ENCODE data around the gene ABI3.

Gene ABI3

DNA sequence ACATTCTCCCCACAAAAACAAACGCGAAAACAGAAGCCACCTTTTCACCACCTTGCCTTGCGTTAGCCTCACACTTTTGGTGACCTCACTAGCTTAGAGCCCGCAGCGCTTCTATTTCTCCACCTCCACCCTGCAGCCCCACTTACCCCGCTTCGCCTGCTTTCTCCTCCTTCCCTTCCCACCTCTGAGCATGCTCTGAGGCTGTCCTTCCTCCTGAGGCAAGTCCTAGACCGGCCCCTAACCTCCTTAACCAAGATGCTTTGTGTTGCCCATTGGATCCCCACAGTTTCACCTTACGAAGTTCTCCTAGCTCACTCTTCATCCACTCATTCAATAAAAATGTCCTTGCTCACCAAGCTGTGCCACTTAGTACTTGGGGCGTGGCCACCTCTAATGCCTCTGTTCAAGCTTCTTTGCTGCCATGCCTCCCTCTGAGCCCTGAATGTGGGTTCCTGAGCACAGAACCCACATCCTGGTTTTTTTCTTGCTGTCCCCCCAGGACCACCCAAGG, 1.4 kb upstream of the ABI3 start:
- H3K4me1 ChIP-seq, result peaks cover 58 to 83% (median 63%) of the 10 kb centered on the region in 10 experiments
- TF ChIP-seq Cebpa-rat (IDR thresholded peaks at IDR 0.05), result no peak
- no peaks in the 10 kb centered on the region for H3K27me3 ChIP-seq
- H3K27ac ChIP-seq, result peak overlapping the region in 5 of 11 experiments; percentile 67 to 80 (median 77); a peak in 14 of 22 replicates
- H4K20me1 ChIP-seq, result no peaks in the 10 kb centered on the region
- peak overlapping the region in 2 of 10 experiments; percentile 65 to 70; a peak in 2 of 20 replicates for H3K4me3 ChIP-seq
- no peak overlapping the region; a peak in 2 of 22 replicates for H3K9ac ChIP-seq
- no peaks in the 10 kb centered on the region; a peak in 1 of 22 replicates for H3K36me3 ChIP-seq
- peak overlapping the region; percentile 79 to 99 (median 95) for H3K4me2 ChIP-seq
- no peaks in the 10 kb centered on the region for H3K9me3 ChIP-seq (replicated peaks in 1 of 11)

DNA sequence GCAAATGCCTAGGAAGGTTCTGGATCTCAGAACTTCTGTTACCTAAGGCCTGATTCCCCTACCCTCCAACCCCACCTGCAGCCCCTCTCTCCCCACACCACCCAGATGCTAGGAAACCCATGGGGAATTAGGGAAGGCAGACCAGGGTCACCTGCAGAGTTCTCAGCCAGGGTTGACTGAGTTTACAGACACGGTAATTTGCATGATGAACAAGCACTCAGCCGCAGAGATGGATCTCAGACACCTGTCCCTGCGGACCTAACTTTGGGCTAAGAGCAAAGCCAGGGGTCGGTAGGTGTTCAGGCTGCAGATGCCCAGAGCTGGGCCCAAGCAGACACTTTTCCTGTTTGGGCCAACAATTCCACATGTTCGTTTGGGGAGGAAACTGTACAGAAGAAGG, 2.9 kb downstream of the ABI3 start:
- TF ChIP-seq Cebpa-rat (IDR thresholded peaks at IDR 0.05), result no peak
- H3K36me3 ChIP-seq, result peaks cover 0 to 4% (median 0%) of the 10 kb centered on the region in 11 experiments; a peak in 1 of 22 replicates
- H3K4me3 ChIP-seq, result no peak overlapping the region; a peak in 1 of 20 replicates
- H3K9me3 ChIP-seq (replicated peaks in 1 of 11), result no peaks in the 10 kb centered on the region
- peaks cover 97 to 100% (median 100%) of the 10 kb centered on the region in 10 experiments for H3K4me1 ChIP-seq
- no peak overlapping the region for H3K27ac ChIP-seq
- no peaks in the 10 kb centered on the region for H3K27me3 ChIP-seq
- H4K20me1 ChIP-seq, result no peaks in the 10 kb centered on the region
- H3K9ac ChIP-seq, result no peak overlapping the region
- peak overlapping the region; percentile 79 to 99 (median 95) for H3K4me2 ChIP-seq

DNA sequence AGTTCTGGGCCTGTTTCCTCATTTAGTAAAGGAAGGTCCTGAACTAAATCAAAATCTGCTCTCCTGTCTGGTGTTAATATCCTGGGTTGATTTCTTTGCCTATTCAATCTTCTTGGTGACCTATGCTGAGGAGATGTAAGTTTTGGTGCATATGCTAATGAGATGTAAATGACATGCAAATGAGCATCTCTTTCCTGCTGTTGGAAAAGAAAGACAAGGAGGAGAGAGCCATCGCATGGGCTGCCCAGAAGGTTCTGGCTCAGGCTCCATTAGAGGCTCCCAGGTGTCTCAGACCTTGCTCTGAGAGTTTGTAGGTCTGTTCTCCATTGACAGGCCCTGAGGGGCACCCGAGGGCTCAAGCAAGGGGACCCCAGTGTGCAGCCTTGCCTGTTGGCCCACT, 3.3 kb downstream of the ABI3 start:
- H3K9me3 ChIP-seq (replicated peaks in 1 of 11), result no peaks in the 10 kb centered on the region
- H3K27ac ChIP-seq, result 0 out of 22 replicates have a peak overlapping the region, but pooled peaks of 1 of the 11 experiments have one; percentile 6
- H3K9ac ChIP-seq, result no peak overlapping the region
- no peak overlapping the region for H3K4me3 ChIP-seq
- no peaks in the 10 kb centered on the region for H3K27me3 ChIP-seq
- H3K36me3 ChIP-seq, result peaks cover 0 to 4% (median 0%) of the 10 kb centered on the region in 11 experiments; a peak in 1 of 22 replicates
- peak overlapping the region; percentile 79 to 99 (median 95) for H3K4me2 ChIP-seq
- H3K4me1 ChIP-seq, result peaks cover 99 to 100% (median 100%) of the 10 kb centered on the region in 10 experiments
- no peaks in the 10 kb centered on the region for H4K20me1 ChIP-seq
- TF ChIP-seq Cebpa-rat (IDR thresholded peaks at IDR 0.05), result no peak

DNA sequence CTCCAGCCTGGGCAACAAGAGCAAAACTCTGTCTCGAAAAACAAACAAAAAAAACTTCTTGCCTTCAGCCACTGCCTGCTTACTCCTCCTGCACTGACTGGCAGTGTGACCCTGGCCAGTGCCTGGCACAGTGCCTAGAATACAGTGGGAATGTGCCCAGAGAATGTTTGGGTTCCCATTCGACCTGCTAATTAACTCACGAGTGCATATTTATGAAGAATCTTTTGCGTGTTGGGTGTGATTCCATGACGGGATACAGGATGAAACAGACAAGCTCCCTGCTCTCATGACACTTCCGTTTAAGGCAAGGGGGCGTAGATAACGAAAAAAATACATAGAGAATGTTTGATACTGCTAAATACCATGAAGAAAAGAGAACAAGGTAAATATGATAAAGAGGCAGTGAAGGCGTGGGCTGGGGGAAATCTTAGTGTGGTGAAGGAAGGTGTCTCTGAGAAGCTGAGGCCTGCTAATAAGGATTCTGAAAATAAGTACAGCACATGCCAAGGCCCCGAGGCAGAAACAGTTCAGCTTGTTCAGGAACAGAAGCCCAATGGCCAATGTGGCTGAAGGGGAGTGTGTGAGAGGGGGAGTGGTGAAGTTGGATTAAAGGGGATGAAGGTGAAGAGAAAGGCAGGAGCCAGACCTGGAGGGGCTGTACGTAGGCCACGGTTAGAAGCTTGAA, 4.3 kb downstream of the ABI3 start:
- Histone ChIP-seq H3K4me2 (peak overlapping the region; percentile 86 to 99 (median 95); a peak in 17 of 22 replicates), H3K36me3 (peaks cover 0 to 9% (median 0%) of the 10 kb centered on the region in 11 experiments; a peak in 4 of 22 replicates), H3K4me1 (peaks cover 98 to 100% (median 100%) of the 10 kb centered on the region in 10 experiments), H3K9ac (peak overlapping the region in 2 of 11 experiments; percentile 3 to 28; a peak in 2 of 22 replicates), H3K27ac (peak overlapping the region in 5 of 11 experiments; percentile 55 to 90 (median 89); a peak in 6 of 22 replicates), H3K9me3 (replicated peaks in 1 of 11) (no peaks in the 10 kb centered on the region), H4K20me1 (no peaks in the 10 kb centered on the region), H3K4me3 (no peak overlapping the region), H3K27me3 (no peaks in the 10 kb centered on the region)
- no peak for TF ChIP-seq Cebpa-rat (IDR thresholded peaks at IDR 0.05)

DNA sequence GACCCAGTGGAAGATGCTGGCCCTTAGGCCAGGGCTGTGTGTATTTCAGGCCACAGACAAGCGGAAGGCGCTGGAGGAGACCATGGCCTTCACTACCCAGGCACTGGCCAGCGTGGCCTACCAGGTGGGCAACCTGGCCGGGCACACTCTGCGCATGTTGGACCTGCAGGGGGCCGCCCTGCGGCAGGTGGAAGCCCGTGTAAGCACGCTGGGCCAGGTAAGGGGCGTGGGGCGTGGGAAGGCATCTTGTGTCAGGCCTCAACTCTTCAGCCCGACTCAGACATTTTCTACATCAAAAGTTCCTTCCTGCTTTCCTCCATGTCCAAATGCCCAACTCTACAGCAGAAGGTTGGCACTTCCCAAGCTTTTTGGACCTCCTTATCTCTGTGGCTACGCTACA, 6.0 kb downstream of the ABI3 start:
- peak overlapping the region in 10 of 11 experiments; percentile 8 to 90 (median 65); a peak in 18 of 22 replicates for H3K27ac ChIP-seq
- H3K9me3 ChIP-seq (replicated peaks in 1 of 11), result no peaks in the 10 kb centered on the region
- peaks cover 0 to 2% (median 0%) of the 10 kb centered on the region in 11 experiments; a peak in 4 of 22 replicates for H3K27me3 ChIP-seq
- TF ChIP-seq Cebpa-rat (IDR thresholded peaks at IDR 0.05), result no peak
- H4K20me1 ChIP-seq, result no peaks in the 10 kb centered on the region
- peak overlapping the region in 5 of 10 experiments; percentile 6 to 36 (median 27); a peak in 4 of 20 replicates for H3K4me3 ChIP-seq
- peaks cover 81 to 90% (median 89%) of the 10 kb centered on the region in 10 experiments for H3K4me1 ChIP-seq
- H3K9ac ChIP-seq, result peak overlapping the region in 7 of 11 experiments; percentile 26 to 58 (median 48); a peak in 12 of 22 replicates
- H3K4me2 ChIP-seq, result peak overlapping the region; percentile 86 to 99 (median 95)
- H3K36me3 ChIP-seq, result peaks cover 0 to 18% (median 0%) of the 10 kb centered on the region in 11 experiments; a peak in 5 of 22 replicates

DNA sequence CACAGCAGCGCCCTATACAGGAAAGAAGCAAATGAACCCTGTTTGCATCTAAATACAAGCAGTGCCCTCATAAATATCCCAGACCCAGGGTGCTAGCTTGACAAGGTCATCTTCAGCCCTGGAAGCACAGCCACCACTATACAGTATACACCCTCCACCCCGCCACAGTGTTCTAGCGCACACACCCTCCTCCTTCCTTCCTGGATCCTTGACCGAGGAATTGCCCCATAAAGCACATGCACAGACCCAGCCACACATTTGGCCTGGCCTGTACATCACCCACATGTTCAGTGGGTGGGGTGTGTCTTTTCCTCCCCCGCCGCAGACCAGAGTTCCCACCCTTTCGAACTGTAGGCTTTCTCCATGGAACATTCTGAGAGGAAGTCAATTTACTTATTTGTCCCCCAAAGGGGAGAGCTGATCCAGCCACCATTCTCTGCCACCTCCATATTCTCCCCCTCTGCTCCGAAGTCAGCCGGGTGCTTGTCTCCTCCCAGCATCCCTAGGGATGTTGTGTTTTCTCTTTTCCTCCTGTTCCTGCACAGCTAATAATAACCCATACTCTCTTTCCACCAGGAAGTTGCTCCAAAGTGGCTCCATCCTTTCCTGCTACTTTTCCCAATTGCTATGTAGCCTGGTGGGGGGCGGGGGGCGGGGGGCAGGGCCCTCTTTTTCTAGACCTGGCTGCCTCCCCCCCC, 6.6 kb downstream of the ABI3 start:
- H3K27me3 ChIP-seq, result peaks cover 2 to 9% (median 5%) of the 10 kb centered on the region in 11 experiments; a peak in 21 of 22 replicates
- peaks cover 75 to 84% (median 82%) of the 10 kb centered on the region in 10 experiments for H3K4me1 ChIP-seq
- H3K9ac ChIP-seq, result peak overlapping the region in 6 of 11 experiments; percentile 14 to 58 (median 49); a peak in 9 of 22 replicates
- peak overlapping the region in 10 of 11 experiments; percentile 8 to 90 (median 75); a peak in 17 of 22 replicates for H3K27ac ChIP-seq
- 0 out of 22 replicates have a peak, but pooled peaks cover 0 to under 1% (median 0%) of the 10 kb centered on the region in 11 experiments for H4K20me1 ChIP-seq
- H3K4me2 ChIP-seq, result peak overlapping the region; percentile 86 to 99 (median 95)
- peaks cover 0 to 24% (median 0%) of the 10 kb centered on the region in 11 experiments; a peak in 9 of 22 replicates for H3K36me3 ChIP-seq
- H3K4me3 ChIP-seq, result peak overlapping the region in 5 of 10 experiments; percentile 6 to 59 (median 27); a peak in 3 of 20 replicates
- no peak for TF ChIP-seq Cebpa-rat (IDR thresholded peaks at IDR 0.05)
- H3K9me3 ChIP-seq (replicated peaks in 1 of 11), result no peaks in the 10 kb centered on the region

DNA sequence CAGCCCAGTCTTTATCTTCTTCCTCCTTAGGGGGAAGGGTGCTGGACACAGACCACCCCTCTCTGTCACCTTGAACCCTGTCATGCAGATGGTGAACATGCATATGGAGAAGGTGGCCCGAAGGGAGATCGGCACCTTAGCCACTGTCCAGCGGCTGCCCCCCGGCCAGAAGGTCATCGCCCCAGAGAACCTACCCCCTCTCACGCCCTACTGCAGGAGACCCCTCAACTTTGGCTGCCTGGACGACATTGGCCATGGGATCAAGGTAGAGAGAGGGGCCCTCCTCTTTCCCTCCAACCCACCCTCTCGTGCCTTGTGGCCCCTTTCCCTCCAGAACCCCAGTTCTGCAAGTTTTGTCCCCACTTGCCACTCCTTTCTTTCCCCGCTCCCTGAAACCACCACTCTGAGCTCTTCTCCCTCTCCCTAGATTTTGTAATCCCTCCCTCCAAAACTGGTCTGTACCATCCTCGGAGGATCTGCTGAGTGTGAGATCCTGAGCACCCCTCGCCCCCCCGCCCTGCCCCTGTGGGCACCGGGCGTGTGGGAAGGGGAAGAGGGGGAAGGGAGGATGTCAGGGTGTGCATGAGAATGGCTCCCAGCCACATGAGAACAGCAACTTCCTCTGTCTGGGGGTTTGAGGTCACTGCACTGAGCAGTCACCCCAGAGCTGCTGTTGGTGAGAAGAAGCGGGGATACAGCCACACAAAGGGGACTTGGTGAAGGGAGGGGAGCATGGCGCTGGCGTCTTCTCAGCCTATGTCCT, 7.3 kb downstream of the ABI3 start:
- H3K27me3 ChIP-seq, result peaks cover 9 to 16% (median 12%) of the 10 kb centered on the region in 11 experiments
- TF ChIP-seq Cebpa-rat (IDR thresholded peaks at IDR 0.05), result no peak
- H3K9me3 ChIP-seq (replicated peaks in 1 of 11), result no peaks in the 10 kb centered on the region
- H4K20me1 ChIP-seq, result 0 out of 22 replicates have a peak, but pooled peaks cover 0 to 6% (median 0%) of the 10 kb centered on the region in 11 experiments
- peaks cover 68 to 79% (median 75%) of the 10 kb centered on the region in 10 experiments for H3K4me1 ChIP-seq
- H3K27ac ChIP-seq, result peak overlapping the region in 10 of 11 experiments; percentile 49 to 90 (median 80); a peak in 20 of 22 replicates
- H3K36me3 ChIP-seq, result peaks cover 0 to 31% (median 0%) of the 10 kb centered on the region in 11 experiments; a peak in 9 of 22 replicates
- peak overlapping the region; percentile 86 to 99 (median 95) for H3K4me2 ChIP-seq
- peak overlapping the region in 10 of 11 experiments; percentile 21 to 77 (median 64); a peak in 18 of 22 replicates for H3K9ac ChIP-seq
- peak overlapping the region in 8 of 10 experiments; percentile 16 to 59 (median 32); a peak in 9 of 20 replicates for H3K4me3 ChIP-seq
